Head of caudate nucleus (tissue), 42 donors: ENCODE results near the gene RGS19.

Experiments
- DNase-seq, 42 donors: peaks; one replicate each; pipeline versions ENCODE4 v3.0.0 to v3.0.0-alpha.2; 2020 to 2021; ENCODE audit warnings: mixed read lengths in 7 of 42
- intact Hi-C: fragments of 100-400 bp; cut with DNase I; formaldehyde crosslinking; loops from one replicate; pipeline ENCODE4 v1.15.0; 2022

RGS19 gene

DNA sequence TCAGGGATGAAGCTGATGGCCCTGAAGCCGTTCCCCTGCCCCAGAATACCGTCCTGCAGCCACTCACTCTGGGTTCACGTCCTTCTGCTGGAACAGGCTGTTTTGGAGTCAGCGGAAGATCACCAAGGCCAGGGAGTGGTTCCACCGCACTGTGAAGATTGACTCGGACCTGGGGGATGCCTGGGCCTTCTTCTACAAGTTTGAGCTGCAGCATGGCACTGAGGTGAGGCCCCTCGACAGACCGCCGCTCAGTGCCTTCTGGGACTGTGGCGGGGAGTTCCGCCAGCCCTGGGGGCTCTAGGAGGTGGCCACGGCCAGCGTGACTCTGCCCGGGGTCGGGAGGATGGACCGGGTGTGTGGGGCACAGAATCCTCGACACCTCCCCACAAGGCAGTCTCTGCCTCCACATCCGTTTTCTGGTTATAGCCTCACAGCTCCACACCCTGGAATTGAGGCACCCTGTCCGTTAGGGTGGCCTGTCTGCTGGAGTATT lies 47.5 kb downstream of the RGS19 start:
- no peak for DNase-seq
- intact Hi-C loops: no loop called here

GRCh38 chr20:64030371-64031134 lies 48.8 kb downstream of the RGS19 start:
- no peak for DNase-seq
- intact Hi-C loops: no loop called here

DNA sequence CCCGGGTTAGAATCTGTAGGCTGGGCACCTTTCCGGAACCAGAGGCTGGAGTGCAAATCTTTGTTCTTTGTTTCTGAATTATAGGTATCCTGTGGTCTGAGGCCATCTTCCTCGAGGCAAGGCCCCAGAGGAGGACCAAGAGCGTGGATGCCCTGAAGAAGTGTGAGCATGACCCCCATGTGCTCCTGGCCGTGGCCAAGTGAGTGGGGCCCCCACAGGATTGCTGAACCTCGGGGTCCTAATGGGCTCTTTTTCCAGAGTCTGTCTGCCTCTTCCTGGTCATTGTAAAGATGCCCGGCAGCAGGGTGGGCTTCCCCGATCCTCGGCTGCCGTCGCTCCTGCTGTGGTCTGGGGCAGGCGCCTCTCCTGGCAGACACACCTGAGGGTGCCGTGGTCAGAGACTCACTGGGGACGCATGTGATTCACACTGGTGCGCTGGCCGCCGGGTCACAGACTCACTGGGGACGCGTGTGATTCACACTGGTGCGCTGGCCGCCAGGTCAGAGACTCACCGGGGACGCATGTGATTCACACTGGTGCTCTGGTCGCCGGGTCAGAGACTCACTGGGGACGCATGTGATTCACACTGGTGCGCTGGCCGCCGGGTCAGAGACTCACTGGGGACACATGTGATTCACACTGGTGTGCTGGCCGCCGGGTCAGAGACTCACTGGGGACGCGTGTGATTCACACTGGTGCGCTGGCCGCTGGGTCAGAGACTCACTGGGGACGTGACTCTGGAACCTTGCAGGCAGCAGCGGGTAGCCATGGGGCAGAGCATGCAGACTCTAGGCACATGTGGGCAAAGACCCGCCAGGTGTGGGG lies 49.8 kb downstream of the RGS19 start:
- intact Hi-C loops: no loop called here
- no peak for DNase-seq

- intact Hi-C loops: no loop called here
- DNase-seq: no peak
Observed at GRCh38 chr20:64027981-64028685, 51.2 kb downstream of the RGS19 start.

DNA sequence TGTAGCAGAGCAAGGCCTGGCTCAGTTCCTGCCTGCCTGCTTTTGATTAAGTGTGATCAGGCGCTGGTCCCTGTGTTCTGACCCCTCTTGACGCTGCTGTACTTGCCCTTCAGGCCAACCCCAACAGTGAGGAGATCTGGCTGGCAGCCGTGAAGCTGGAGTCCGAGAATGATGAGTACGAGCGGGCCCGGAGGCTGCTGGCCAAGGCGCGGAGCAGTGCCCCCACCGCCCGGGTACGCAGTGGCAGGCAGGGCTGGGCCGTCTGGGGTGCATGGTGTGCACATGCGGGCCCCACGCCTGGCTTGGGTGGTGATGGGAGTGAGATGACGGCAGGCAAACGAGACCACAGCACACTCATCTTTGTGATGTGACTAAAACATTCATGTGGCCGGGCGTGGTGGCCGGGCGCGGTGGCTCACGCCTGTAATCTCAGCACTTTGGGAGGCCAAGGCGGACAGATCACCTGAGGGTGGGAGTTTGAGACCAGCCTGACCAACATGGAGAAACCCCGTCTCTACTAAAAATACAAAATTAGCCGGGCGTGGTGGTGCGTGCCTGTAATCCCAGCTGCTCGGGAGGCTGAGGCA lies 53.4 kb downstream of the RGS19 start:
- DNase-seq: no peak
- intact Hi-C loops: no loop called here

- no peak for DNase-seq
- intact Hi-C loops: no loop called here
Observed at GRCh38 chr20:64025101-64025825, 54.1 kb downstream of the RGS19 start.

- intact Hi-C loops: no loop called here
- DNase-seq: no peak
Observed at GRCh38 chr20:64024141-64024990, 55.0 kb downstream of the RGS19 start.

DNA sequence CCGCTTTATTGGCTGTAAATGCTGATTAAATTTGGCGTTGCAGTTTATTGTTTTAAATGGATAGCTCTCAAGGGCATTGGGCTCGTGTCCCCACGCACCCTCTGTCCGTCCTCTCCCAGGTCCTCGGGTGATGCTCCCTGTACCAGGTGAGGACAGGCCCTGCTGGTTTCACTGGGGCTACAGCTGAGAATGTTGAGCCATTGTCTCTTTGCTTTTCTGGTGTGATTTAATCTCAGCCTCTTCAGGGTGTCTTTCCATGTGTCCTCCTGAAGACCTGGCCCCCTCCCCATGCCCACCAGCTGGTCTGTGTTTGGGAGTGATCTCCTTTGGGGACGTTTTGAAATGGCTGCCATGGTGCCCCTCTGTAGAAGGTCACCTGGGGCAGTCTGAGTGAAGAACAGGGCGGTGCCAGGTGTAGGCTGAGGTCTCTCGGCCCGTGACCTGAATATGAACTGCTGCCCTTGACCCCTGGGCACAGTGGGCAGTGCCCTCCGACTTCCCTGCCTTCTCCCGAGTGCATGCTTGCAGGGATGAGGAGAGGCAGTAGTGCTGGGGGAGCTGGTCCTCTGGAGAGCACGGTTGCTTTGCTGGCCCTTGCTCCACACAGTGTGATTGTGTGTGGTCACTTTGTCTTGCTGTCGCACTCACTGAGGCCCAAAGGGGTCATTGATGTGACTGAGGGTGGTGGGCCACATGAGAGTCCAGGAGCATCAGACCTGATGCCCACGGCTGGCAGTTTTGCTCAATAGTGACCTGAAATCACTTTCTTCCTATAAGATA lies 55.8 kb downstream of the RGS19 start:
- DNase-seq: no peak
- intact Hi-C loops: no loop called here
